ENCODE results near the gene PTPDC1.

Gene PTPDC1

GRCh38 chr9:94054716-94055115 lies 29.5 kb upstream of the PTPDC1 start:
- no peak overlapping the region for H4K8ac ChIP-seq (ENCODE audit: low read length)
- no peak overlapping the region for H3K4ac ChIP-seq (ENCODE audit: low read depth in 1 of 2, low read length in 2 of 2)
- no peak overlapping the region for H3K18ac ChIP-seq (ENCODE audit: low read depth in 1 of 2, low read length in 2 of 2)
- DNase-seq = no peak
- H2BK12ac ChIP-seq (ENCODE audit: low read length in 2 of 2) = no peak overlapping the region
- H2BK15ac ChIP-seq (ENCODE audit: low read depth, poor library complexity, severe bottlenecking) = no peak overlapping the region
- H2AFZ ChIP-seq (ENCODE audit: low read depth, low read length) = no peak overlapping the region
- no peak overlapping the region for H2BK5ac ChIP-seq (ENCODE audit: low read depth, low read length, poor library complexity, severe bottlenecking)
- H3K9ac ChIP-seq (ENCODE audit: low read length) = no peak overlapping the region
- H3K27ac ChIP-seq (ENCODE audit: low read length, poor library complexity, severe bottlenecking) = no peak overlapping the region
- H2BK120ac ChIP-seq (ENCODE audit: low read depth, low read length) = no peak overlapping the region
- H3K79me1 ChIP-seq (replicated peaks; ENCODE audit: low read length, poor library complexity, severe bottlenecking) = no peaks in the 10 kb centered on the region
- peaks cover 0 to 3% of the 10 kb centered on the region in 2 experiments for H3K36me3 ChIP-seq (ENCODE audit: control insufficient read depth in 1 of 2, insufficient read depth in 2 of 2, low read depth in 1 of 2, low read length in 2 of 2)
- WGBS = no CpG with 5 or more reads among the region's 2 CpGs
- no peaks in the 10 kb centered on the region for H3K4me1 ChIP-seq (ENCODE audit: control insufficient read depth, insufficient read depth, low read depth, low read length)
- no peaks in the 10 kb centered on the region for H3K27me3 ChIP-seq (ENCODE audit: control insufficient read depth in 1 of 2, insufficient read depth in 1 of 2, low read length in 2 of 2)
- no peak overlapping the region for H4K91ac ChIP-seq (ENCODE audit: low read length)
- no peak overlapping the region for H3K23ac ChIP-seq (ENCODE audit: low read length in 2 of 2)
- no peak overlapping the region for H2AK5ac ChIP-seq (ENCODE audit: low read length, severe bottlenecking)
- no peak overlapping the region for H3K4me3 ChIP-seq (ENCODE audit: insufficient read depth in 1 of 2, low read depth in 1 of 2, low read length in 2 of 2)
- H3K4me2 ChIP-seq (ENCODE audit: low read length, poor library complexity, severe bottlenecking) = no peak overlapping the region
- H3K14ac ChIP-seq (ENCODE audit: low read length in 2 of 2) = no peak overlapping the region
- H3K9me3 ChIP-seq (ENCODE audit: control insufficient read depth, low read length) = no peaks in the 10 kb centered on the region

GRCh38 chr9:94056442-94056974 lies 27.8 kb upstream of the PTPDC1 start:
- Histone ChIP-seq H3K4me2 (ENCODE audit: low read length, poor library complexity, severe bottlenecking) (no peak overlapping the region), H3K4me1 (ENCODE audit: control insufficient read depth, insufficient read depth, low read depth, low read length) (no peaks in the 10 kb centered on the region), H2BK12ac (ENCODE audit: low read length in 2 of 2) (no peak overlapping the region), H3K79me1 (replicated peaks; ENCODE audit: low read length, poor library complexity, severe bottlenecking) (peaks cover 2% of the 10 kb centered on the region), H2AK5ac (ENCODE audit: low read length, severe bottlenecking) (no peak overlapping the region), H3K4ac (ENCODE audit: low read depth in 1 of 2, low read length in 2 of 2) (no peak overlapping the region), H3K9ac (ENCODE audit: low read length) (peak overlapping the region; percentile 33), H3K27ac (ENCODE audit: low read length, poor library complexity, severe bottlenecking) (no peak overlapping the region), H2BK15ac (ENCODE audit: low read depth, poor library complexity, severe bottlenecking) (no peak overlapping the region), H3K9me3 (ENCODE audit: control insufficient read depth, low read length) (no peaks in the 10 kb centered on the region), H2BK120ac (ENCODE audit: low read depth, low read length) (no peak overlapping the region), H2BK5ac (ENCODE audit: low read depth, low read length, poor library complexity, severe bottlenecking) (no peak overlapping the region), H3K4me3 (ENCODE audit: insufficient read depth in 1 of 2, low read depth in 1 of 2, low read length in 2 of 2) (peak overlapping the region in 1 of 2 experiments; percentile 29), H3K36me3 (ENCODE audit: control insufficient read depth in 1 of 2, insufficient read depth in 2 of 2, low read depth in 1 of 2, low read length in 2 of 2) (peaks cover 0 to 7% of the 10 kb centered on the region in 2 experiments), H3K14ac (ENCODE audit: low read length in 2 of 2) (no peak overlapping the region), H4K91ac (ENCODE audit: low read length) (no peak overlapping the region), H3K27me3 (ENCODE audit: control insufficient read depth in 1 of 2, insufficient read depth in 1 of 2, low read length in 2 of 2) (no peaks in the 10 kb centered on the region), H3K18ac (ENCODE audit: low read depth in 1 of 2, low read length in 2 of 2) (no peak overlapping the region), H2AFZ (ENCODE audit: low read depth, low read length) (no peak overlapping the region), H3K23ac (ENCODE audit: low read length in 2 of 2) (no peak overlapping the region), H4K8ac (ENCODE audit: low read length) (no peak overlapping the region)
- WGBS = 0% methylated on average over 1 of the region's 3 CpGs
- peak; percentile 72 for DNase-seq

- Histone ChIP-seq H3K23ac (ENCODE audit: low read length in 2 of 2) (peak overlapping the region in 1 of 2 experiments; percentile 23), H3K4ac (ENCODE audit: low read depth in 1 of 2, low read length in 2 of 2) (no peak overlapping the region), H2BK15ac (ENCODE audit: low read depth, poor library complexity, severe bottlenecking) (no peak overlapping the region), H2BK5ac (ENCODE audit: low read depth, low read length, poor library complexity, severe bottlenecking) (no peak overlapping the region), H3K9ac (ENCODE audit: low read length) (no peak overlapping the region), H4K91ac (ENCODE audit: low read length) (no peak overlapping the region), H3K27ac (ENCODE audit: low read length, poor library complexity, severe bottlenecking) (no peak overlapping the region), H2BK12ac (ENCODE audit: low read length in 2 of 2) (no peak overlapping the region), H3K18ac (ENCODE audit: low read depth in 1 of 2, low read length in 2 of 2) (no peak overlapping the region), H3K4me3 (ENCODE audit: insufficient read depth in 1 of 2, low read depth in 1 of 2, low read length in 2 of 2) (no peak overlapping the region), H3K79me1 (replicated peaks; ENCODE audit: low read length, poor library complexity, severe bottlenecking) (peaks cover 7% of the 10 kb centered on the region), H3K9me3 (ENCODE audit: control insufficient read depth, low read length) (no peaks in the 10 kb centered on the region), H3K27me3 (ENCODE audit: control insufficient read depth in 1 of 2, insufficient read depth in 1 of 2, low read length in 2 of 2) (no peaks in the 10 kb centered on the region), H3K4me1 (ENCODE audit: control insufficient read depth, insufficient read depth, low read depth, low read length) (no peaks in the 10 kb centered on the region), H2AFZ (ENCODE audit: low read depth, low read length) (no peak overlapping the region), H2BK120ac (ENCODE audit: low read depth, low read length) (no peak overlapping the region), H2AK5ac (ENCODE audit: low read length, severe bottlenecking) (no peak overlapping the region), H3K14ac (ENCODE audit: low read length in 2 of 2) (no peak overlapping the region), H3K36me3 (ENCODE audit: control insufficient read depth in 1 of 2, insufficient read depth in 2 of 2, low read depth in 1 of 2, low read length in 2 of 2) (peaks cover 0 to 10% of the 10 kb centered on the region in 2 experiments), H4K8ac (ENCODE audit: low read length) (no peak overlapping the region), H3K4me2 (ENCODE audit: low read length, poor library complexity, severe bottlenecking) (no peak overlapping the region)
- DNase-seq = no peak
- no CpG with 5 or more reads among the region's 1 CpG for WGBS
Observed at GRCh38 chr9:94057918-94058317, 26.3 kb upstream of the PTPDC1 start.

- no peak overlapping the region for H3K23ac ChIP-seq (ENCODE audit: low read length in 2 of 2)
- no peak overlapping the region for H2BK120ac ChIP-seq (ENCODE audit: low read depth, low read length)
- H3K4me3 ChIP-seq (ENCODE audit: insufficient read depth in 1 of 2, low read depth in 1 of 2, low read length in 2 of 2) = no peak overlapping the region
- no peak overlapping the region for H3K14ac ChIP-seq (ENCODE audit: low read length in 2 of 2)
- H2AFZ ChIP-seq (ENCODE audit: low read depth, low read length) = no peak overlapping the region
- no peak overlapping the region for H2BK15ac ChIP-seq (ENCODE audit: low read depth, poor library complexity, severe bottlenecking)
- H3K4me1 ChIP-seq (ENCODE audit: control insufficient read depth, insufficient read depth, low read depth, low read length) = no peaks in the 10 kb centered on the region
- no peak overlapping the region for H3K9ac ChIP-seq (ENCODE audit: low read length)
- no peak overlapping the region for H4K8ac ChIP-seq (ENCODE audit: low read length)
- no peaks in the 10 kb centered on the region for H3K27me3 ChIP-seq (ENCODE audit: control insufficient read depth in 1 of 2, insufficient read depth in 1 of 2, low read length in 2 of 2)
- H2BK5ac ChIP-seq (ENCODE audit: low read depth, low read length, poor library complexity, severe bottlenecking) = no peak overlapping the region
- no peak overlapping the region for H2BK12ac ChIP-seq (ENCODE audit: low read length in 2 of 2)
- peaks cover 0 to 10% of the 10 kb centered on the region in 2 experiments for H3K36me3 ChIP-seq (ENCODE audit: control insufficient read depth in 1 of 2, insufficient read depth in 2 of 2, low read depth in 1 of 2, low read length in 2 of 2)
- H3K27ac ChIP-seq (ENCODE audit: low read length, poor library complexity, severe bottlenecking) = no peak overlapping the region
- H3K79me1 ChIP-seq (replicated peaks; ENCODE audit: low read length, poor library complexity, severe bottlenecking) = peaks cover 9% of the 10 kb centered on the region
- H4K91ac ChIP-seq (ENCODE audit: low read length) = no peak overlapping the region
- no peak overlapping the region for H3K4me2 ChIP-seq (ENCODE audit: low read length, poor library complexity, severe bottlenecking)
- H3K18ac ChIP-seq (ENCODE audit: low read depth in 1 of 2, low read length in 2 of 2) = no peak overlapping the region
- H3K9me3 ChIP-seq (ENCODE audit: control insufficient read depth, low read length) = no peaks in the 10 kb centered on the region
- no peak overlapping the region for H3K4ac ChIP-seq (ENCODE audit: low read depth in 1 of 2, low read length in 2 of 2)
- no peak for DNase-seq
- H2AK5ac ChIP-seq (ENCODE audit: low read length, severe bottlenecking) = no peak overlapping the region
- WGBS = 97% methylated on average over 3 of the region's 3 CpGs
Observed at GRCh38 chr9:94061864-94062263, 22.4 kb upstream of the PTPDC1 start.
